Activated CD4-positive, alpha-beta memory T cell treated with anti-CD3 and anti-CD28 coated beads, Interleukin-2, amount 10 ng/mL, durations not matched to agents 7 days and 5 days (primary cell): ENCODE results near the gene KCTD20. TPM values are rescaled to one million over a fixed set of nuclear protein-coding genes. Genes with fewer than 3 reads are reported as not detected.
"Not testable (repeated sequence)": the region's sequence is repeated elsewhere in the genome, so short reads cannot be mapped to it uniquely, and the experiment has no call there.

Experiments
- CTCF ChIA-PET: fragments of 350-600 bp; sonication (Branson Sonifier 250); formaldehyde crosslinking; loops from one replicate; lab custom pipeline; 2021; ENCODE audit warnings: antibody characterized with exemption, inconsistent platforms; lab: Charles Lee
- POLR2A ChIA-PET: fragments of 350-600 bp; sonication (Branson Sonifier 250); formaldehyde crosslinking; loops from one replicate; lab custom pipeline; 2021; ENCODE audit warnings: antibody characterized with exemption; lab: Charles Lee
- DNase-seq: peaks from one replicate; pipeline ENCODE4 v3.0.0-alpha.2; 2020
- H3K27ac Mint-ChIP-seq: one replicate; pipeline ENCODE4 v1.8.0; 2021; ENCODE audit warnings: mild to moderate bottlenecking, mixed read lengths
- H3K27me3 Mint-ChIP-seq: one replicate; pipeline ENCODE4 v1.8.0; 2021; ENCODE audit warnings: mixed read lengths
- H3K36me3 Mint-ChIP-seq: one replicate; pipeline ENCODE4 v1.8.0; 2021; ENCODE audit warnings: low read depth, mixed read lengths
- H3K4me1 Mint-ChIP-seq: one replicate; pipeline ENCODE4 v1.8.0; 2021; ENCODE audit warnings: mixed read lengths
- H3K4me3 Mint-ChIP-seq: one replicate; pipeline ENCODE4 v1.8.0; 2021; ENCODE audit warnings: mild to moderate bottlenecking, mixed read lengths
- H3K9me3 Mint-ChIP-seq: one replicate; pipeline ENCODE4 v1.8.0; 2021; ENCODE audit warnings: mixed read lengths
- total RNA-seq, 2 experiments: library from RNA; stranded (reverse); gene quantifications; one replicate each; pipeline ENCODE4 v1.2.3, GENCODE V29; 2021

KCTD20 gene
- total RNA-seq: 10 to 100 TPM; 60.7 to 63.6 TPM

GRCh38 chr6:36442671-36443470 lies at the start of gene KCTD20, which contains the start of gene PXT1:
Gene KCTD20 (plus strand): TSS chr6:36443000. CDS start chr6:36470098, 27,098 bp downstream.
Gene PXT1 (minus strand): TSS chr6:36442854. CDS start chr6:36426082, 16,772 bp downstream.
- CTCF ChIA-PET: interaction anchor here (1.1 to 1.3 kb wide), 2 partner anchors 19 to 144 kb away, joined by 3 to 10 read pairs; no protein-coding TSS in a partner anchor
- POLR2A ChIA-PET: interaction anchor here (0.9 to 2.3 kb wide), 16 partner anchors 10 to 322 kb away, joined by 3 to 19 read pairs (median 4); partner anchors contain the start of genes CDKN1A and SRSF3

DNA sequence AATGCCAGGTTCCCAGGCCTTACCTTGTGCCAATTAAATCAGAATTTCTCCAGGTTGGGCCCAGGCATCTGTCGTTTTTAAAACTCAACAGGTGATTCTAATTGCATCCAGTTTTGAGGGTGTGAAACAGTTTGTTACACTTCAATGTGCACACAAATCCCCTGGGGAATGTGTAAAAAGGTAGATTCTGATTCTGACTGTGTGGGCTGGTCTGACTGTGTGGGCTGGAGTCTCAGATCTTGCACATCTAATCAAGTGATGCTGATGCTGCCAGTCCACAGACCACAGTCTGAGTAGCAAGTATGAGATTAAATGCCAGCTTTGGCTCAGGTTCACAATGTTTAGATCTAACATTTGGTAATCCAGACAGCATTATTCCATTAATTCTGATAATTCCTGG lies 42.8 kb upstream of the KCTD20 start:
- H3K9me3 Mint-ChIP-seq: no peaks in the 10 kb centered on the region
- H3K4me1 Mint-ChIP-seq: no peaks in the 10 kb centered on the region
- POLR2A ChIA-PET: no interaction called here
- no peaks in the 10 kb centered on the region for H3K36me3 Mint-ChIP-seq
- DNase-seq: no peak
- CTCF ChIA-PET: interaction anchor here (0.5 kb wide), 1 partner anchor 10 kb away, joined by 5 read pairs; no protein-coding TSS in a partner anchor
- no peak overlapping the region for H3K4me3 Mint-ChIP-seq
- peaks cover 12% of the 10 kb centered on the region for H3K27me3 Mint-ChIP-seq
- no peak overlapping the region for H3K27ac Mint-ChIP-seq

More at GRCh38 chr6:36442671-36443470, at the start of gene KCTD20, which contains the start of gene PXT1:
- no peaks in the 10 kb centered on the region for H3K9me3 Mint-ChIP-seq
- no peaks in the 10 kb centered on the region for H3K27me3 Mint-ChIP-seq
- DNase-seq: peak; percentile 90
- H3K4me3 Mint-ChIP-seq: peak within 1 kb of the TSS; percentile 97
- H3K27ac Mint-ChIP-seq: peak within 1 kb of the TSS; percentile 97
- H3K36me3 Mint-ChIP-seq: peaks cover 17% of the 10 kb centered on the region
- H3K4me1 Mint-ChIP-seq: peaks cover 39% of the 10 kb centered on the region

GRCh38 chr6:36402481-36402880 lies 40.3 kb upstream of the KCTD20 start:
- H3K27me3 Mint-ChIP-seq: peaks cover 16% of the 10 kb centered on the region
- H3K36me3 Mint-ChIP-seq: no peaks in the 10 kb centered on the region
- no peak overlapping the region for H3K27ac Mint-ChIP-seq
- H3K9me3 Mint-ChIP-seq: no peaks in the 10 kb centered on the region
- DNase-seq: no peak
- no peaks in the 10 kb centered on the region for H3K4me1 Mint-ChIP-seq
- H3K4me3 Mint-ChIP-seq: no peak overlapping the region
- ChIA-PET POLR2A (no interaction called here), CTCF (interaction anchor here (1.0 to 1.2 kb wide), 3 partner anchors 21 to 62 kb away, joined by 3 to 4 read pairs (median 3); no protein-coding TSS in a partner anchor)

DNA sequence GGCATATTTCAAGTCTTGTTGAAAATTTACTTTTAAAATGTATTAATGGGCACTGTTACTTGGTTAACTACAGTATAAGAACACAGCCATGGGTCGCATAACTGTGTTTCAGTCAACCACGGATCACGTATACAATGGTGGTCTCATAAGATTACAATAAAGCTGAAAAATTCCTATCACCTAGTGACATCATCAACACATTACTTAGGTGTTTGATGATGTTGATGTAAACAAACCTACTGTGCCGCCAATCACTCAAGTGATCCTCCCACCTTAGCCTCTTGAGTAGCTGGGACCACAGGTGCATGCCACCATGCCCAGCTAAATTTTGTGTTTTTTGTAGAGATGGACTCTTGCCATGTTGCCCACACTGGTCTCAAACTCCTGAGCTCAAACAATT lies 38.6 kb upstream of the KCTD20 start:
- ChIA-PET CTCF (interaction anchor here (0.6 to 1.2 kb wide), 2 partner anchors 19 to 168 kb away, joined by 3 to 5 read pairs; no protein-coding TSS in a partner anchor), POLR2A (no interaction called here)
- Mint-ChIP-seq H3K9me3 (no peaks in the 10 kb centered on the region), H3K36me3 (no peaks in the 10 kb centered on the region), H3K4me3 (no peak overlapping the region), H3K4me1 (no peaks in the 10 kb centered on the region), H3K27ac (no peak overlapping the region), H3K27me3 (peaks cover 18% of the 10 kb centered on the region)
- no peak for DNase-seq

GRCh38 chr6:36409718-36410117 lies 33.1 kb upstream of the KCTD20 start:
- DNase-seq, H3K36me3 Mint-ChIP-seq, H3K4me1 Mint-ChIP-seq, H3K4me3 Mint-ChIP-seq, H3K27ac Mint-ChIP-seq, POLR2A ChIA-PET, H3K9me3 Mint-ChIP-seq: not testable (repeated sequence)
- CTCF ChIA-PET: interaction anchor here (0.7 kb wide), 1 partner anchor 10 kb away, joined by 5 read pairs; no protein-coding TSS in a partner anchor
- peaks cover 14% of the 10 kb centered on the region for H3K27me3 Mint-ChIP-seq

- ChIA-PET CTCF (interaction anchor here (1.3 kb wide), 1 partner anchor 10 kb away, joined by 3 read pairs; no protein-coding TSS in a partner anchor), POLR2A (no interaction called here)
- peaks cover 11% of the 10 kb centered on the region for H3K27me3 Mint-ChIP-seq
- no peaks in the 10 kb centered on the region for H3K36me3 Mint-ChIP-seq
- H3K27ac Mint-ChIP-seq: no peak overlapping the region
- H3K4me3 Mint-ChIP-seq: no peak overlapping the region
- DNase-seq: no peak
- H3K4me1 Mint-ChIP-seq: no peaks in the 10 kb centered on the region
- peaks cover 9% of the 10 kb centered on the region for H3K9me3 Mint-ChIP-seq
These were observed 29.0 kb upstream of the KCTD20 start for GRCh38 chr6:36413489-36414480.

- no peak overlapping the region for H3K27ac Mint-ChIP-seq
- ChIA-PET CTCF (interaction anchor here (1.3 kb wide), 1 partner anchor 9 kb away, joined by 3 read pairs; no protein-coding TSS in a partner anchor), POLR2A (no interaction called here)
- peaks cover 9% of the 10 kb centered on the region for H3K9me3 Mint-ChIP-seq
- peaks cover 13% of the 10 kb centered on the region for H3K27me3 Mint-ChIP-seq
- H3K36me3 Mint-ChIP-seq: no peaks in the 10 kb centered on the region
- no peak overlapping the region for H3K4me3 Mint-ChIP-seq
- DNase-seq: no peak
- peaks cover 1% of the 10 kb centered on the region for H3K4me1 Mint-ChIP-seq
These were observed 28.3 kb upstream of the KCTD20 start for GRCh38 chr6:36414481-36414880.

- Mint-ChIP-seq H3K36me3 (no peaks in the 10 kb centered on the region), H3K27me3 (peaks cover 8% of the 10 kb centered on the region), H3K9me3 (peaks cover 3% of the 10 kb centered on the region), H3K4me1 (peaks cover 14% of the 10 kb centered on the region), H3K27ac (no peak overlapping the region), H3K4me3 (no peak overlapping the region)
- CTCF ChIA-PET: interaction anchor here (1.1 to 1.6 kb wide), 5 partner anchors 10 to 341 kb away, joined by 3 to 14 read pairs (median 3); no protein-coding TSS in a partner anchor
- DNase-seq: no peak
- POLR2A ChIA-PET: no interaction called here
These were observed 24.2 kb upstream of the KCTD20 start for GRCh38 chr6:36418558-36418957.

GRCh38 chr6:36419310-36419709 lies 23.5 kb upstream of the KCTD20 start:
- Mint-ChIP-seq H3K4me1 (peaks cover 21% of the 10 kb centered on the region), H3K4me3 (no peak overlapping the region), H3K9me3 (no peaks in the 10 kb centered on the region), H3K36me3 (no peaks in the 10 kb centered on the region), H3K27me3 (peaks cover 5% of the 10 kb centered on the region), H3K27ac (no peak overlapping the region)
- CTCF ChIA-PET: interaction anchor here (1.1 to 1.6 kb wide), 5 partner anchors 9 to 340 kb away, joined by 3 to 14 read pairs (median 3); no protein-coding TSS in a partner anchor
- POLR2A ChIA-PET: no interaction called here
- no peak for DNase-seq

- no peak for DNase-seq
- Mint-ChIP-seq H3K27ac (peak overlapping the region; percentile 77), H3K27me3 (peaks cover 1% of the 10 kb centered on the region), H3K9me3 (no peaks in the 10 kb centered on the region), H3K4me1 (peaks cover 23% of the 10 kb centered on the region), H3K4me3 (peak overlapping the region; percentile 81), H3K36me3 (no peaks in the 10 kb centered on the region)
- POLR2A ChIA-PET: interaction anchor here (0.8 to 2.2 kb wide), 19 partner anchors 12 to 395 kb away, joined by 3 to 19 read pairs (median 5); partner anchors contain the start of genes CDKN1A, ETV7, KCTD20 and MAPK14
- CTCF ChIA-PET: interaction anchor here (0.8 to 1.7 kb wide), 14 partner anchors 10 to 395 kb away, joined by 3 to 12 read pairs (median 4); partner anchors contain the start of gene MAPK14
These were observed 20.1 kb upstream of the KCTD20 start for GRCh38 chr6:36422714-36423100.

GRCh38 chr6:36423101-36423824 lies 19.5 kb upstream of the KCTD20 start:
- CTCF ChIA-PET: interaction anchor here (0.6 to 1.7 kb wide), 26 partner anchors 9 to 396 kb away, joined by 3 to 12 read pairs (median 4); partner anchors contain the start of genes MAPK14 and STK38
- peak; percentile 98 for DNase-seq
- Mint-ChIP-seq H3K4me1 (peaks cover 23% of the 10 kb centered on the region), H3K27ac (peak overlapping the region; percentile 77), H3K9me3 (no peaks in the 10 kb centered on the region), H3K4me3 (peak overlapping the region; percentile 81), H3K36me3 (no peaks in the 10 kb centered on the region), H3K27me3 (peaks cover 1% of the 10 kb centered on the region)
- POLR2A ChIA-PET: interaction anchor here (0.8 to 2.2 kb wide), 21 partner anchors 13 to 396 kb away, joined by 3 to 19 read pairs (median 5); partner anchors contain the start of genes CDKN1A, ETV7, KCTD20 and MAPK14
